GM21526 (cell line): ENCODE measurements around the gene SNAPC2.

ENCODE experiments used
- ATAC-seq: cut with Tn5 transposase; IDR thresholded peaks from one replicate; pipeline ENCODE4 v1.9.1; 2021; ENCODE audit warnings: moderate library complexity; ENCODE audit not compliant: unreplicated experiment, low FRiP score

Gene SNAPC2

GRCh38 chr19:7962644-7963268 lies 42.6 kb downstream of the SNAPC2 start:
- ATAC-seq: no peak

- no peak for ATAC-seq
Measured at GRCh38 chr19:7963566-7963965, 43.4 kb downstream of the SNAPC2 start.

GRCh38 chr19:7965259-7965841 lies 45.2 kb downstream of the SNAPC2 start:
- ATAC-seq: no peak

DNA sequence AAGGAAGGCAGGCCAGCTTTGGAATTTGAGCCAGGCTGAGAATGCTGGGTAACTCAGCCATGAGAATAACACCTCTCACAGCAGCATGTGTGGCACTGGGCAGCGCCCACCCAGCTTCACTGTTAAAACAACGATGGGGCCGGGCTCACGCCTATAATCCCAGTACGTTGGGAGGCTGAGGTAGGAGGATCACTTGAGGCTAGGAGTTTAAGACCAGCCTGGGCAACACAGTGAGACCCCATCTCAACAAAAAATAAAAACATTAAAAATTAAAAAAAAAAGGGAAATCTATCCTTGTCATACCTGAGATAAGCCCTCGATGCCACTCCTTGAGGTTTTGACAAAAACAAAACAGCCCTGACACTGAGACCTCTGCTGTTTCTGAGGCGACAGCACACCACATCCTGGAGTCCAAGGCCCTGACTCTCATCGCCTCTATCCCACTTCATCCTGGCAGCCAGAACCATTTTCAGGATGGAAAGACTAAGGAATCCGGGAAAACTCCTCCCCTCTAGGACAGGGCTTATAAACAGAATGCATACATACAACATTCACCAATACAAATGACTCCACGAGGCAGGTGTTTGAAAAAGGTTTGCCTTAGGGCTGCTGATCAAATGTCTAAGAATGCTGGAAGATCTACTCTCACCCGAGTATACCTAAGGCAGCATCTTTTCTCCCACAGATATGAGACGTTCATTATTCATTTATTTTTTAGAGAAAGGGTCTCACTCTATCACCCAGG lies 46.0 kb downstream of the SNAPC2 start:
- ATAC-seq: no peak

DNA sequence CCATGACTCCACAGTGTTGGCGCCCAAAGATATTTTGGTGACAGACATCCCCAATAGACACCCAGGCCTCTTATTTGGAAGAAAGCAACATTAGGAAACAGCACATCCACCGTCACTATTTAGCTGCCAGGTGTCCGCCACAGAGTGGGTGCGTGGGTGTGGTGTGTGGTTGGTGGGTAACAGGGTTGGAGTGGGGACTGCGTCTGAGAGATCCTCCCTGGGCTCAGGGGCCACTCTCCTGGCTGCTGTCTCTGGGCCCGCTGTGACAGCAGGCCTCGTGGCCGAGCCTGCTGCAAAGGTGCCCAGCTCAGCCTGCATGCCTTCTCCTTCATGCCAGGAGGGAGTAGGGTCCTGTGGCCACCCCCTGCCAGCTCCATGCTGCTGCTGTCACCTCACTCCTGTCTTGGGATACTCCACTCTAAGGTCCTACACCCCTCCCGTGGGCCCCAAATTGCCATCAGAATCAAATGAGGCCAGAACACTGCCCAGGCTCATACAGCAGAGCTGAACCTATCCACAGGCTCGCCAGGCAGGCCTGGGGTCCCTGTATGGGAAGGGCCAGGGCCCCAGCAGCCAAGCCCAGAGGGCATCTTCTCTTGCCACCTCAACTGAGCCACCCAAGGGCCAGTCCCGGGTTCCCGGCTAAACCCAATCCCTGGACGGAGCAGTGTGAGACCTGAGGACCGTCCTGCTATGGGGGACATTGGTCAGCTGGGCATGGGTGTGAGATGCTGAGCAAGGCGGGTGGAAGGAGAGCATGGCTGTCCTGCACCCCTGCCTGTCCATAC lies 48.1 kb downstream of the SNAPC2 start:
- no peak for ATAC-seq

GRCh38 chr19:7968796-7969554 lies 48.8 kb downstream of the SNAPC2 start:
- ATAC-seq: no peak

DNA sequence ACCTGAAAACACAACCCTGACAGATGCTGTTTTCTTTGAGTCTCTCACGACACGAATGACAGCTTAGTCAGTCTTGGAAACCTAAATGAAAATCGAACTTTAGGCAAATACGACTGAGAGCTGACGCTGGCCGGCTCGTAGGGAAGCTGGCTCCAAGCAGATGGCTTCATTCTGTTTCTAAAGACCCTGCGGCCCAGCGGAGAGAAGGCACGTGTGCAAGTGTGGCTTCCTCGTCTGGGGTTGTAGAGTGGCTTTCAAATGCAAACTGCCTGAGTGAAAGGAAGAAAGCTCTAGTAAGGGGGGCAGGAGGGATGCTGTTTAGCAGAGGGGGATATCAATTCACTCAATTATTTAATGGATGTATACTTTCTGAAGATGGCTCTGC lies 49.4 kb downstream of the SNAPC2 start:
- no peak for ATAC-seq

- ATAC-seq: no peak
Measured at GRCh38 chr19:7970716-7971448, 50.7 kb downstream of the SNAPC2 start.

GRCh38 chr19:7971553-7972520 lies 51.7 kb downstream of the SNAPC2 start:
- no peak for ATAC-seq
